Measurements from ENCODE around the gene CACNA2D2.

The CACNA2D2 gene

GRCh38 chr3:50359760-50360110, 143.7 kb downstream of the CACNA2D2 start:
- TF ChIP-seq LEF1 (IDR thresholded peaks at IDR 0.05; ENCODE audit: borderline replicate concordance) (no peak), HDGF (IDR thresholded peaks at IDR 0.05; ENCODE audit: borderline replicate concordance) (no peak), NFRKB (IDR thresholded peaks at IDR 0.05) (no peak), FOXA1 (IDR thresholded peaks at IDR 0.05) (no peak), ARNT (IDR thresholded peaks at IDR 0.05) (no peak), SP1 (IDR thresholded peaks at IDR 0.05) (no peak), SUZ12 (IDR thresholded peaks at IDR 0.05) (no peak), PKNOX1 (IDR thresholded peaks at IDR 0.05) (no peak), L3MBTL2 (conservative IDR thresholded peaks at IDR 0.05) (no peak), CTBP1 (IDR thresholded peaks at IDR 0.05; ENCODE audit: borderline replicate concordance) (no peak)
- ChIA-PET CTCF (interaction anchor here (0.9 kb wide), 1 partner anchor 209 kb away, joined by 4 read pairs; no protein-coding TSS in a partner anchor), POLR2A (interaction anchor here (1.6 kb wide), 1 partner anchor 9 kb away, joined by 11 read pairs; the partner anchor contains the start of genes CYB561D2 and NPRL2)
- DNase-seq (ENCODE audit: extremely low spot score) = no peak

GRCh38 chr3:50358911-50359759, 144.3 kb downstream of the CACNA2D2 start, which contains the start of gene TMEM115:
Gene TMEM115, minus strand, starts transcription at chr3:50359521. Its CDS starts 458 bp downstream, at chr3:50359063.
- POLR2A ChIA-PET = interaction anchor here (1.4 to 1.6 kb wide), 2 partner anchors 9 to 21 kb away, joined by 3 to 11 read pairs; partner anchors contain the start of genes CYB561D2 and NPRL2
- TF ChIP-seq ZNF384 (IDR thresholded peaks at IDR 0.05) (no peak), TARDBP (IDR thresholded peaks at IDR 0.05) (no peak), ELF4 (IDR thresholded peaks at IDR 0.05) (peak; percentile 96), CTBP1 (IDR thresholded peaks at IDR 0.05; ENCODE audit: borderline replicate concordance) (no peak), BHLHE40 (IDR thresholded peaks at IDR 0.05; ENCODE audit: borderline replicate concordance) (no peak), SUZ12 (IDR thresholded peaks at IDR 0.05) (peak; percentile 94), L3MBTL2 (conservative IDR thresholded peaks at IDR 0.05) (peak; percentile 88)
- CTCF ChIA-PET = interaction anchor here (0.9 kb wide), 1 partner anchor 210 kb away, joined by 4 read pairs; no protein-coding TSS in a partner anchor
- peak; percentile 97 for DNase-seq (ENCODE audit: extremely low spot score)

GRCh38 chr3:50358355-50358910, 145.0 kb downstream of the CACNA2D2 start:
- CTCF ChIA-PET = no interaction called here
- TF ChIP-seq SUZ12 (IDR thresholded peaks at IDR 0.05) (no peak), NFRKB (IDR thresholded peaks at IDR 0.05) (no peak), TARDBP (IDR thresholded peaks at IDR 0.05) (no peak), L3MBTL2 (conservative IDR thresholded peaks at IDR 0.05) (no peak)
- DNase-seq (ENCODE audit: extremely low spot score) = no peak
- POLR2A ChIA-PET = interaction anchor here (1.4 kb wide), 1 partner anchor 21 kb away, joined by 3 read pairs; no protein-coding TSS in a partner anchor

DNA sequence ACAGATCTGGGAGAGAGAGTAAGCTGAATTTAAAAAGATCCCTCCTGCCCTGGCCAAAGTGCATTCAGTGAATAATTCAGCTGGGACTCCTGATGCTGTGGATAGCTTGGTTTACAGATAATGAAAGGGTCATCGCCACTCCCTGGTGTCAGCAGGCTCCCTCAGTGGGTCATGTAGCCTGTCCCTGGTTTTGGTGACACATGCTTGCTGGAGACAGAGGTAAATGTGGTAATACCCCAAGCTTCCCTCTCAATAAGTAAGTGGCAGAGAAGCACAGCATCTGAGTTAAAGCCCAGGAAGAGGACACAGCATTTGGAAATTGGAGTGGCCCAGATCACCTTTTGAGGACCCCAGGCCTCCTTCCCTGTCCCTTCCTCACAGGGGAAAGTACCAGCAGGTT, 146.0 kb downstream of the CACNA2D2 start:
- ChIA-PET CTCF (interaction anchor here (1.3 kb wide), 1 partner anchor 185 kb away, joined by 3 read pairs; no protein-coding TSS in a partner anchor), POLR2A (interaction anchor here (0.7 to 2.3 kb wide), 4 partner anchors 8 to 62 kb away, joined by 3 to 19 read pairs (median 3); partner anchors contain the start of gene TUSC2)
- no peak for TF ChIP-seq BHLHE40 (IDR thresholded peaks at IDR 0.05; ENCODE audit: borderline replicate concordance)
- no peak for TF ChIP-seq CTBP1 (IDR thresholded peaks at IDR 0.05; ENCODE audit: borderline replicate concordance)
- TF ChIP-seq PKNOX1 (IDR thresholded peaks at IDR 0.05) = no peak
- TF ChIP-seq LEF1 (IDR thresholded peaks at IDR 0.05; ENCODE audit: borderline replicate concordance) = no peak
- no peak for TF ChIP-seq FOXM1 (IDR thresholded peaks at IDR 0.05; ENCODE audit: borderline replicate concordance)
- TF ChIP-seq SP1 (IDR thresholded peaks at IDR 0.05) = no peak
- TF ChIP-seq ELF4 (IDR thresholded peaks at IDR 0.05) = no peak
- no peak for TF ChIP-seq TARDBP (IDR thresholded peaks at IDR 0.05)
- no peak for TF ChIP-seq NFRKB (IDR thresholded peaks at IDR 0.05)
- TF ChIP-seq ARNT (IDR thresholded peaks at IDR 0.05) = no peak
- TF ChIP-seq FOXA1 (IDR thresholded peaks at IDR 0.05) = no peak
- no peak for TF ChIP-seq HDGF (IDR thresholded peaks at IDR 0.05; ENCODE audit: borderline replicate concordance)
- no peak for TF ChIP-seq L3MBTL2 (conservative IDR thresholded peaks at IDR 0.05)
- no peak for TF ChIP-seq FOXK2 (IDR thresholded peaks at IDR 0.05)
- no peak for TF ChIP-seq ZNF384 (IDR thresholded peaks at IDR 0.05)
- no peak for TF ChIP-seq SUZ12 (IDR thresholded peaks at IDR 0.05)
- DNase-seq (ENCODE audit: extremely low spot score) = no peak

DNA sequence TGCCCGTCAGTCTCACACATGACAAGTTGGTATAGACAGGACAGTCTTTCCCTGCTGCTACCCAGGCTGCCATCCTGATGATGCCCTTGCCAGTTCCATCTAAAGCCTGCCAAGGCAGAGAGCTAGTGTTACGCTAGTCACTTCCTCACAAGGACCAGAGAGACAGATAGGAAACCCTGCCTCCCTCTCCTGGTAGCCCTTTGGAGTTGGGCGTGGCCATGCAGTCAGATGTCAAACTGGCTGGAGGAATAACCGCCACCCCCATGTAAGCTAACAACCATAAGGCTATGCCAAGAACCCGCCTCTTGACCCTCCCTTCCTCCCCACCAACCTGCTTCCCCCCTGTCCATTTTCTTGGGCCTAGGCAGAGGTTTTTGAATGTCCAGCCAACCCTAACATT, 146.9 kb downstream of the CACNA2D2 start:
- POLR2A ChIA-PET = interaction anchor here (1.3 to 2.3 kb wide), 2 partner anchors 20 to 28 kb away, joined by 3 to 19 read pairs; partner anchors contain the start of gene TUSC2
- CTCF ChIA-PET = interaction anchor here (1.3 kb wide), 1 partner anchor 186 kb away, joined by 3 read pairs; no protein-coding TSS in a partner anchor
- TF ChIP-seq FOXK2 (IDR thresholded peaks at IDR 0.05) (no peak), LEF1 (IDR thresholded peaks at IDR 0.05; ENCODE audit: borderline replicate concordance) (no peak), TARDBP (IDR thresholded peaks at IDR 0.05) (no peak), BHLHE40 (IDR thresholded peaks at IDR 0.05; ENCODE audit: borderline replicate concordance) (no peak), L3MBTL2 (conservative IDR thresholded peaks at IDR 0.05) (no peak), SUZ12 (IDR thresholded peaks at IDR 0.05) (no peak), CTBP1 (IDR thresholded peaks at IDR 0.05; ENCODE audit: borderline replicate concordance) (no peak), FOXA1 (IDR thresholded peaks at IDR 0.05) (no peak), HDGF (IDR thresholded peaks at IDR 0.05; ENCODE audit: borderline replicate concordance) (no peak), NFRKB (IDR thresholded peaks at IDR 0.05) (no peak), SP1 (IDR thresholded peaks at IDR 0.05) (no peak), ARNT (IDR thresholded peaks at IDR 0.05) (no peak), ZNF384 (IDR thresholded peaks at IDR 0.05) (no peak), ELF4 (IDR thresholded peaks at IDR 0.05) (no peak)
- no peak for DNase-seq (ENCODE audit: extremely low spot score)

Measured in HEK293T (cell line).